HG03139 (cell line): Measurements from ENCODE around the gene FGF23.
A peak's percentile ranks its signal among the peaks of the same experiment; 100 is the strongest.

Experiments
- ATAC-seq: cut with Tn5 transposase; IDR thresholded peaks from one replicate; pipeline ENCODE4 v1.9.1; 2021; ENCODE audit not compliant: unreplicated experiment

Gene FGF23

GRCh38 chr12:4386801-4387200 lies 7.3 kb upstream of the FGF23 start:
- ATAC-seq = no peak

DNA sequence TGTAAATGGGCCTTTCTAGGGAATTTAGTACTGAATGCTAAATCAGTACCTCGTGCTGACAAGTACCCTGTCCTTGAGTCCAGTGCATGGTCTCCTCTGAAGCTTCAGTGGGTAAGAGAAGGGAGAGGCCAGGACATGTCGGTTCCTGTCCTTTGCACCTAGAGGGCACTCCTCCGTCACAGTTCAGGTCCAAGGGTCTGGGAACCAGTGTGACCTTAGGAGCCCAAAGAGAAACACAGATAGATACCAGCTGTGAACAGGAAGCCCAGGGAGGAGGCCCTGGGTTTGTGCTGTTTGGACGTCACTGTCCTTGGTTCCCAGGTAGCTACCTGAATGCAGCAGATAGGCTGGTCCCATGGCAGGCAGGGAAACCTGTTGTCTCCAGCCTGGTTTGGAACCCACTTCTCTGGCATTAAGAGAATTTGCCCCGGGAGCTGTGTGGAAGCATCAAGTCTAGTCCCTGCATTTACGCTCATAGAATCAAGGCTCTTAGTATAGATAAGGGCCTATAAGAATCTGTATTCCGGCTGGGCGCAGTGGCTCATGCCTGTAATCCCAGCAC lies 3.9 kb upstream of the FGF23 start:
- ATAC-seq = no peak

DNA sequence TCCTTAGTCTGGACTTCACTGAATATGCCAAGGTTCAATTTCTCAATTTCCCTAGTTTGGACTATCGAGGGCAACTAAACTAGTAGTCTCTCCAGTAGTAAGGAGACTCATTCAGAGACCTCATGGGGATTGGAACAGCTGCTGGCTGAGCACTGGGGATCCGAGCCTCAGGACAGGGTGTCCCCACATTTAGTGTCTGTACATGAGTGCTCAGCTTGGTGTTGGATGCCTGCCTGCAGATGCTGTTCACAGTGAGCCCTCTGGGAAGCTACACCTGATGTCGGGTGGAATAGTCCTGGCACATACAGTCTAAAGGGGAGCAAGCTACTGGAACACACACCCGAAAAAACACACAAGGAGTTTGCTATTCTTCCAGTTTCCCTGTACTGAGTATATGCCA lies 820 bp upstream of the FGF23 start:
- ATAC-seq = no peak

GRCh38 chr12:4378772-4379171 lies 740 bp downstream of the FGF23 start:
- no peak for ATAC-seq

- no peak for ATAC-seq
Measured at GRCh38 chr12:4375449-4375848, 4.1 kb downstream of the FGF23 start.

DNA sequence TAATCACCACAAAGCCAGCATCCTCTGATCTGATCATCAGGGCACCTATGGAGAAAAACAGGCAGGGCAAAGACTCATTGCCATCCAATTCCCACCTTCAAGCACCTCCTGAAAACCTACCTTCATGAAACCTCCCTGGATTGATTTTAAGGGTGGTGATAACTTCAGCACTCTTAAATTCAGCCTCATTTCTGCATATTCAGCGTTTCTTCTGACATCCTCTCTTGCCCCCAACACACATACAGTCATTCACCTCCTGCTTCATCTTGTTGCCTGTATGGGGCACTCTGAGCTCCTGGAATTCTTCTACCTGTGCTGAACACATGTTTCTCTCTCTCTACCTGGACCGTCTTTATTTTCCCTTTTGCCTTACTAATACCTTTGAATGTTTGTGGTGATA lies 6.9 kb downstream of the FGF23 start:
- no peak for ATAC-seq

GRCh38 chr12:4370265-4370664 lies 9.2 kb downstream of the FGF23 start:
- no peak for ATAC-seq

- ATAC-seq = no peak
Measured at GRCh38 chr12:4369548-4369947, 10.0 kb downstream of the FGF23 start.

DNA sequence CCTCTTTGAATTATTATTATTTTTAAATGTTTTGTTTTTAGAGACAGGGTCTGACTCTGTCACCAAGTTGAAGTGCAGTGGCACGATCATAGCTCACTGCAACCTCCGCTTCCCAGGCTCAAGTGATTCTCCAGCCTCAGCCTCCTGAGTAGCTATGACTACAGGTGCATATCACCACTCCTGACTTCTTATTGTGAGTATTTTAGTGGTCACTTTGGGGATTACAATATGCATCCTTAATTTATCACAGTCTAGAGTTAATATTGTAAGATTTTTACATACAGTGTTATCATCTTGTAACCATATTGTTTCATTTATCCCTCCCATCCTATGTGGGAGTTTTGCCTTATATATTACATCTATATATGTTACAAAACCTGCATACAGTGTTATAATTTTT lies 13.4 kb downstream of the FGF23 start:
- ATAC-seq = no peak

DNA sequence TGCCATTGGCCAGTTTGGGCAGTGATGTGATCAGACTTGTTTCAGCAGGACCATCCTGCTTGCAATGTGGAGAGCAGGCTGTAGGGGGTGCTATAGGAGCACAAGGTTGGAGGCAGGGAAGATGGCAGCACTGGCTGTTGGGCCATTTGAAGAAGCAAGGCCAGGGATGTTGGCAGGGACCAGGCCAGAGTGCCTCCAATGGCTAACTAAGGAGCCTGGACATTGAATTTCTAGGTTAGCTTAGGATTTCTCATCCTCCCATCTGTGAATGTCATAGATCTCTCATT lies 23.5 kb downstream of the FGF23 start:
- ATAC-seq = no peak

DNA sequence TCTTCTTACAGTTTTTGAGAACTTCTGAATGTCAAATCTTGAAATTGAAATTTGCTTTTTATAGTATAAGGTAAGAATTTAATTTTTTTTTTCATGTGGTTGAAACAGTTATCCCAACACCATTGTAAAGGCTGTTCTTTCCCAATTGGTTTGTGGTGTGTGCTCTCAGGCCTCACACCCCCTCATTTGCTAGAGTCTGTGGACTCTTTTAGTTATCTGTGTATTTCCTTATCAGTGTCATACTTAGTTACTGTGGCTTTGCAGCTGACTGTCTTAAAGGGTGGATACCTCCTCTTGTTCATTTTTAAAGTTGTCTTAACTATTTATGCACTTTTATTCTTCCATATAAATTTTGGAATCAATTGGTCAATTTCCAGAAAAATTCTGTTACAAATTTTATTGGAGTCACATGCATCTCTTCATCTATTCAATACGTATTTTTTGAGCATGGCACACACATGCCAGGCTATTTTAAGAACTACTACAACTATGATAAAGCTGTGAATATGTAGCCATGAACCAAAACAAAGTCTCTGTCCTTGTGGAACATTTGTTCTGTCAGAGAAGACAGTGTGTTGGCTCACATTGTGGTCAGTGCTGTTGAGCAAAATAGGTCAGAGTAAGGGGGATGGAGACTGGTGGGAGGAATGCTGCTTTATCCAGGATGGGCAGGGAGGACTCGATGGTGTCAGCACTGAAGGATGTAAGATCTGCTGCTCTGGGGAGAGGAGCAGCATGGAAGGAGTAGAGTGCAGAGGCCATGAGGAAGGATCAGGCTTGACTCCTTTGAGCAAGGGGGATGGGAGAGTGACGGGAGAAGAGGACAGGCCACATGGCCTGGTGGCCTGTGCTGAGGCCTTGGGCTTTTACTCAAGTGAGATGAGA lies 24.1 kb downstream of the FGF23 start:
- no peak for ATAC-seq

DNA sequence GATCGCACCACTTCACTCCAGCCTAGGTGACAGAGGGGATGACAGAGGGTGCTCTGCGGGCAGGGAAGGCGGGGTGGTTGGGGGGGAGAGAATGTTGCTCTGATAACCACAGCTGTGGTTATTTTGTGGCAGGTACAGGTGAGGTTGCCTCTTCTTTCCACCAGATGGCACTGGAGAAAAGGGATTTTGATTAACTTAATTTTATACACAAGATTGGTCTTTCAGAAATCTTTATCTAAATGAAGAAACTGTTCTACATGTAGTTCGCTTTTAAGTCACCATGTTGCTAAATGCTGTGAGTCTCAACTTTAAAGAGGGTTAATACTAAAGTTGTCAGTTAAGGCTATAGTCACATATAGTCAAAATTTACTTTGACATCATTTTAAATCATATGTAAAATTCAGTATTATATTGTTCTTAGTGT lies 25.7 kb downstream of the FGF23 start:
- ATAC-seq = no peak

DNA sequence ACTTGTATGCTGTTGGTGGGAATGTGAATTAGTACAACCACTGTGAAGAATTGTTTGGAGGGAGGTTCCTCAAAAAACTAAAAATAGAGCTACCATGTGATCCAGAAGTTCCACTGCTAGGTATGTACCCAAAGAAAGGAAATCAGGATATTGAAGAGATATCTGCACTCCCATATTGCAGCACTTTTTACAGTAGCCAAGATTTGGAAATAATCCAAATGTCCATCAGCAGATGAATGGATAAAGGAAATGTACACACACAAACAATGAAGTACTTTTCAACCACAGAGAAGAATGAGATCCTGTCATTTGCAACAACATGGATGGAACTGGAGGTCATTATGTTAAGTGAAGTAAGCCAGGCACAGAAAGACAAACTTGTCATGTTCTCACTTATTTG lies 32.6 kb downstream of the FGF23 start:
- no peak for ATAC-seq

- no peak for ATAC-seq
Measured at GRCh38 chr12:4331842-4332241, 47.7 kb downstream of the FGF23 start.

DNA sequence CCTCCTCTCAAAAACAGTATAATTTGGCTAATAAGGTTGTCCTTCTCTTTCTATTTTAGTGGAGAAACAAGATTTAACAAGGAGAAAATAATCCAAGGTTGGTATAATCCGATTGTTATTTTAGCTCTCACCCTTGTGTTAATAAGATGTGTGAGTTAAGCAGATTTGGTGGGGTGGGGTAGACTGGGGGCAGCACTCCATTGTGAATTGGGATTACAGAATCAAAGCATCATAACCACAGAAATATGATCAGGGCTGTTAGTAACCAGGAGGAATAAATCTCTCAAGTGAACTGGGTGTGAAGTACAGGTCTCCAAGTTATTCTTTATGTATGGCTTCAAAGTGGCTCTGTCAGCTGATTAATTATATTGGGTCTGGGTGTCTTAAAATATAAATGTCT lies 48.3 kb downstream of the FGF23 start:
- no peak for ATAC-seq

- no peak for ATAC-seq
Measured at GRCh38 chr12:4330203-4330602, 49.3 kb downstream of the FGF23 start.

GRCh38 chr12:4327293-4327692 lies 52.2 kb downstream of the FGF23 start:
- no peak for ATAC-seq

GRCh38 chr12:4325966-4326365 lies 53.5 kb downstream of the FGF23 start:
- no peak for ATAC-seq

DNA sequence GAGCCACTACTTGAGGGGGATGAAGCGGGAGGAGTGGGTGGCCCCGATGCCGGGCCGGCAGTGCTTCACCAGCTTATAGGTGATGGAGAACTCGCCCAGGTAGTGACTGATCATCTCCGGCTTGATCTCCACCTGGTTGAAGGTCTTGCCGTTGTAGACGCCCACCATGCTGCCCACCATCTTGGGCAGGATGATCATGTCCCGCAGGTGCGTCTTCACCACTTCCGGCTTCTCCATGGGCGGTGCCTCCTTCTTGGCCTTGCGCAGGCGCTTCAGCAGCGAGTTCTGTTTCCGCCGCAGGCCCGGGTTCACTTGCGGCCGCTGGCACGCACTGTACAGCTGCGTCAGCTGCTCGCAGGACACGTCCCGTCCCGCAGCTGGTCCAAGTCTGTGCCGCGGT lies 55.1 kb downstream of the FGF23 start:
- no peak for ATAC-seq

- ATAC-seq = no peak
Measured at GRCh38 chr12:4323396-4323795, 56.1 kb downstream of the FGF23 start.

DNA sequence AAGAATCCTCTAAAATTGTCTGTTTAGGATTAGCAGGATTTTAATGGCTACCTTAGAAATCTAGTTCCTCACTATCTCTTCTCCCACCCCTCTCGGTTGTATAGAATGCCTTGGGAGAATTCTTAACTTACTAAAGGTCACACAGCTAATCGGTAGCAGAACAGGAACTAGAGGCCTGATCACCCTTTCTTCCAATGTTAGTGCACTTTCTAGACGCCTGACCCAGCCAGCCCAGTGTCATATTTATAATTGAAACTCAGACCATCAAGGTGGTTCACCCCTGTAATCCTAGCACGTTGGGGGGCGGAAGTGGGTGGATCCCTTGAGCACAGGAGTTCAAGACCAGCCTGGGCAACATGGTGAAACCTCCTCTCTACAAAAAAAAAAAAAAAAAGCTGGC lies 56.8 kb downstream of the FGF23 start:
- no peak for ATAC-seq

- peak; percentile 96 for ATAC-seq
Measured at GRCh38 chr12:4320853-4321701, 58.4 kb downstream of the FGF23 start, which contains the start of gene TIGAR. Gene TIGAR (plus strand): TSS chr12:4321213. CDS start chr12:4321272, 59 bp downstream.
